ENCODE results near the gene PATJ.
"Not testable (repeated sequence)": the region's sequence is repeated elsewhere in the genome, so short reads cannot be mapped to it uniquely, and the experiment has no call there.

PATJ gene

DNA sequence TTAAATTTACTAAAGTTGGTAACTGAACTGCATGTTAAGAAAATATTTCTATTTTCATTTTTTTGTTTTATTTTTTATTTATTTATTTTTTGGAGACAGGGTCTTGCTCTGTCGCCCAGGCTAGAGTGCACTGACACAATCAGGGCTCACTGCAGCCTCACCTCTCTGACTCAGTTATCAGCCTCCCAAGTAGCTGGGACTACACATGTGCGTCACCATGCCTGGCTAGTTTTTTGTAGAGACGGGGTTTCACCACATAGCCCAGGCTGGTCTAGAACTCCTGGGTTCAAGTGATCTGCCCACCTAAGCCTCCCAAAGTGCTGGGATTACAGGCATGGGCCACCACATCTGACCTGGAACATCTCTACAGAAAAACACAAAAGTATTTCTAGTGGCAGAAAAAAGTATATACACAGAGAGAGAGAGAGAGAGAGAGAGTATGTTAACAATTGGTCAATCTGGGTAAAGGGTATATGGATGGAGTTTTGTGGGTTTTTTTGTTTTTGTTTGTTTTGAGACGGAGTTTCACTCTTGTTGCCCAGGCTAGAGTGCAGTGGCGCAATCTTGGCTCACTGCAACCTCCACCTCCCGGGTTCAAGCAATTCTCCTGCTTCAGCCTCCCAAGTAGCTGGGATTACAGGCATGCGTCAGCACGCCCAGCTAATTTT is 23.1 kb upstream of the PATJ start:
- DNase-seq; H3K27me3 ChIP-seq (replicated peaks in 2 of 5; ENCODE audit: control insufficient read depth in 4 of 5, insufficient read depth in 5 of 5, low read length in 4 of 5); POLR2A ChIA-PET; H3K27ac ChIP-seq (ENCODE audit: insufficient read depth in 1 of 2, low read depth in 1 of 2, low read length in 2 of 2, poor library complexity in 1 of 2, severe bottlenecking in 2 of 2); H3K9me3 ChIP-seq (ENCODE audit: control extremely low read depth in 1 of 5, control insufficient read depth in 4 of 5, insufficient read depth in 2 of 5, low read depth in 1 of 5, low read length in 4 of 5); CTCF ChIA-PET; H3K36me3 ChIP-seq (ENCODE audit: control insufficient read depth in 4 of 4, insufficient read depth in 4 of 4, low read length in 3 of 4); H3K4me1 ChIP-seq (ENCODE audit: control extremely low read depth in 1 of 4, control insufficient read depth in 4 of 4, insufficient read depth in 4 of 4, low read length in 3 of 4); H3K4me3 ChIP-seq (ENCODE audit: control insufficient read depth in 1 of 7, extremely low read depth in 1 of 7, insufficient read depth in 4 of 7, low read depth in 2 of 7, low read length in 6 of 7): not testable (repeated sequence)
- WGBS (ENCODE audit: insufficient coverage): 100% methylated on average over 4 of the region's 8 CpGs

DNA sequence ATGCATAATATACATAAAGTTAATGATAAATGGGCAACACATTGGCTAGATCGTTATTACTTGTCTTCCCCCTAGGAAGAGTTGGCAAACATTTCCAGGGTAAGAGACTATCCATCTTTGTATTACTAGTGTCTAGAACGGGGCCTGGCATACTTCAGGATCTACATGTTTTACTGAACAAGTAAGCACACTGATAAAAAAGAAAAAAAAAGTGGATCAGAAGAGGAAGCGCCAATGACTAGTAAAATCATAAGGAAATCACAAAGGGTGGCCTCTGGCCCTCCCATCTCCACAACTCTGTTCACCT is 17.8 kb upstream of the PATJ start:
- DNase-seq: no peak
- Histone ChIP-seq H3K9me3 (ENCODE audit: control extremely low read depth in 1 of 5, control insufficient read depth in 4 of 5, insufficient read depth in 2 of 5, low read depth in 1 of 5, low read length in 4 of 5) (no peaks in the 10 kb centered on the region), H3K27me3 (replicated peaks in 2 of 5; ENCODE audit: control insufficient read depth in 4 of 5, insufficient read depth in 5 of 5, low read length in 4 of 5) (no peaks in the 10 kb centered on the region), H3K27ac (ENCODE audit: insufficient read depth in 1 of 2, low read depth in 1 of 2, low read length in 2 of 2, poor library complexity in 1 of 2, severe bottlenecking in 2 of 2) (peak overlapping the region; percentile 96 to 97), H3K4me3 (ENCODE audit: control insufficient read depth in 1 of 7, extremely low read depth in 1 of 7, insufficient read depth in 4 of 7, low read depth in 2 of 7, low read length in 6 of 7) (peak overlapping the region; percentile 97 to 100 (median 99)), H3K36me3 (ENCODE audit: control insufficient read depth in 4 of 4, insufficient read depth in 4 of 4, low read length in 3 of 4) (peaks cover 0 to 3% (median 1%) of the 10 kb centered on the region in 4 experiments), H3K4me1 (ENCODE audit: control extremely low read depth in 1 of 4, control insufficient read depth in 4 of 4, insufficient read depth in 4 of 4, low read length in 3 of 4) (peaks cover 0 to 23% (median 12%) of the 10 kb centered on the region in 4 experiments)
- POLR2A ChIA-PET: no interaction called here
- CTCF ChIA-PET: no interaction called here
- no CpG with 5 or more reads among the region's 3 CpGs for WGBS (ENCODE audit: insufficient coverage)

DNA sequence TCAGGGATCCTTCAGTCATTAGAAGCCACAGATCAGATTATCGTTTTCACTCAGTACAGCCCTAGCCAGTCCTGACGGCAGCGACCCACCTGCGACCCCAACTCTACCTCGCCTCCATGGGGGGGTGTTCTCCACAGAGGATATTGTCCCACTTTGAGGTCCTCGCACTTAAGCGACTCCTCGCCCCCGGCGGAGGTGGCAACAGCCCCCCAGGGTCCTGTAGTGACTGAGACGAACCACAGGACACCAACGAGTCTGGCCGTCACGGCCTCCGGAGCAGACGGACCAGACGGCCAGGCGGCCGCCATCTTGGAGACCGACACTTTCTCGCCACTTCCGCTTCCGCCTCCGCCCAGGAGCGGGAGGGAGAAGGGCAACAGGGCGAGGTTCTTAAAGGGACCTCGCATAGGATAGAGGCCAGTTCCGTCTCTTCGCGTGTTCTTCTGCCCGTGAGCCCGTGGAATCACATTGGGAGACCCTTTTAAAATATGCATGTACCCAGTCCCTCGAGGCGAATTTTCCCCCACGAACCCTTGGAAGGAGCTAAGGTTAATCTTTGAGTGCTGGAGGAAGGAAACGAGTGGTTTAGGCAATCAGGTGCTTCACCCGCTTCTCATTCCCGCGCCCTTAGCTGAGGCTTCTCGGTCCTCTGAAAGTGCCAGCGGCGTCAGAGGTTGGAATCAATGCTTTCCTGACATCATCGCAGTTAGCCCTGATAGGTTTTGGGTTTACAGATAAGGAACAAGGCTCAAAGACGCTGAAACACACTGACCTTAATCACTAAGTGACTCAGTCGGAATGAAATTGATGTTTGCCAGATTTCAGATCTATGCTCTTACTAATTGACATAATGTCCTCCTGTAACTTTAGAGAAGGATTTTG is 17.2 kb upstream of the PATJ start, which contains the start of gene TM2D1:
Gene TM2D1, minus strand, starts transcription at position 329 of the 882 bp plus-strand sequence. Its CDS starts 21 bp downstream, at position 308.
- under 1% methylated on average over 34 of the region's 45 CpGs for WGBS (ENCODE audit: insufficient coverage)
- ChIA-PET CTCF (no interaction called here), POLR2A (no interaction called here)
- DNase-seq: peak; percentile 90 to 93 (median 93)
- H3K4me1 ChIP-seq (ENCODE audit: control extremely low read depth in 1 of 4, control insufficient read depth in 4 of 4, insufficient read depth in 4 of 4, low read length in 3 of 4): peaks cover 0 to 23% (median 12%) of the 10 kb centered on the region in 4 experiments
- H3K27me3 ChIP-seq (replicated peaks in 2 of 5; ENCODE audit: control insufficient read depth in 4 of 5, insufficient read depth in 5 of 5, low read length in 4 of 5): no peaks in the 10 kb centered on the region
- peaks cover 0 to 3% (median 0%) of the 10 kb centered on the region in 4 experiments for H3K36me3 ChIP-seq (ENCODE audit: control insufficient read depth in 4 of 4, insufficient read depth in 4 of 4, low read length in 3 of 4)
- H3K9me3 ChIP-seq (ENCODE audit: control extremely low read depth in 1 of 5, control insufficient read depth in 4 of 5, insufficient read depth in 2 of 5, low read depth in 1 of 5, low read length in 4 of 5): no peaks in the 10 kb centered on the region
- peak within 1 kb of the TSS; percentile 97 to 100 (median 99) for H3K4me3 ChIP-seq (ENCODE audit: control insufficient read depth in 1 of 7, extremely low read depth in 1 of 7, insufficient read depth in 4 of 7, low read depth in 2 of 7, low read length in 6 of 7)
- H3K27ac ChIP-seq (ENCODE audit: insufficient read depth in 1 of 2, low read depth in 1 of 2, low read length in 2 of 2, poor library complexity in 1 of 2, severe bottlenecking in 2 of 2): peak within 1 kb of the TSS; percentile 96 to 97

DNA sequence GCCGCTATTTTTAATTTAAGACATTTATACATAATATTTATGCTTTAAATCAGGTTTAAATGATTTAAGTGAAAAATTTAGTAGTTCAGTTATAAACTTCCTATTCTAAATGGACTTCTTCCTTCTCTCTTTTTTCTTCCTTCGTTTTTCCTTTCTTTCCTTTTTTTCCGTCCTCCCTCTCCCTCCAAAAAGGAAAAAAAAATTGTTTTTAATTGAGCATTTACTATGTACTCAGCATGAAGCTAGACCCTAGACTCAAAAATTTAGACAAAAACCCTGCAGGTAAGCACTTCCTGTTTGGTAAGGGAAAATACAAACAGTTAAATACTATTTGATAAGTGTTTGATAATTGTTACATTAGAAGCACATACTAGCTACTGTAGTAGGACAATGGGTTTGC is 14.7 kb upstream of the PATJ start:
- Histone ChIP-seq H3K36me3 (ENCODE audit: control insufficient read depth in 4 of 4, insufficient read depth in 4 of 4, low read length in 3 of 4) (no peaks in the 10 kb centered on the region), H3K9me3 (ENCODE audit: control extremely low read depth in 1 of 5, control insufficient read depth in 4 of 5, insufficient read depth in 2 of 5, low read depth in 1 of 5, low read length in 4 of 5) (no peaks in the 10 kb centered on the region), H3K27ac (ENCODE audit: insufficient read depth in 1 of 2, low read depth in 1 of 2, low read length in 2 of 2, poor library complexity in 1 of 2, severe bottlenecking in 2 of 2) (no peak overlapping the region), H3K27me3 (replicated peaks in 2 of 5; ENCODE audit: control insufficient read depth in 4 of 5, insufficient read depth in 5 of 5, low read length in 4 of 5) (no peaks in the 10 kb centered on the region), H3K4me1 (ENCODE audit: control extremely low read depth in 1 of 4, control insufficient read depth in 4 of 4, insufficient read depth in 4 of 4, low read length in 3 of 4) (peaks cover 0 to 23% (median 12%) of the 10 kb centered on the region in 4 experiments), H3K4me3 (ENCODE audit: control insufficient read depth in 1 of 7, extremely low read depth in 1 of 7, insufficient read depth in 4 of 7, low read depth in 2 of 7, low read length in 6 of 7) (no peak overlapping the region)
- no peak for DNase-seq
- ChIA-PET POLR2A (no interaction called here), CTCF (interaction anchor here (0.6 kb wide), 1 partner anchor 444 kb away, joined by 3 read pairs; no protein-coding TSS in a partner anchor)
- no CpG with 5 or more reads among the region's 3 CpGs for WGBS (ENCODE audit: insufficient coverage)

DNA sequence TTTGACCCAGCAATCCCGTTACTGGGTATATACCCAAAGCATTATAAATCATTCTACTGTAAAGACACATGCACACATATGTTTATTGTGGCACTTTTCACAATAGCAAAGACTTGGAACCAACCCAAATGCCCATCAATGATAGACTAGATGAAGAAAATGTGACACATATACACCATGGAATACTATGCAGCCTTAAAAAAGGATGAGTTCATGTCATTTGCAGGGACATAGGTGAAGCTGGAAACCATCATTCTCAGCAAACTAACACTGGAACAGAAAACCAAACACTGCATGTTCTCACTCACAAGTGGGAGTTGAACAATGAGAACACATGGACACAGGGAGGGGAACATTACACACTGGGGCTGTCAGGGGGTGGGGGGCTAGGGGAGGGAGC is 11.6 kb upstream of the PATJ start:
- H3K9me3 ChIP-seq (ENCODE audit: control extremely low read depth in 1 of 5, control insufficient read depth in 4 of 5, insufficient read depth in 2 of 5, low read depth in 1 of 5, low read length in 4 of 5); H3K36me3 ChIP-seq (ENCODE audit: control insufficient read depth in 4 of 4, insufficient read depth in 4 of 4, low read length in 3 of 4); H3K4me3 ChIP-seq (ENCODE audit: control insufficient read depth in 1 of 7, extremely low read depth in 1 of 7, insufficient read depth in 4 of 7, low read depth in 2 of 7, low read length in 6 of 7); POLR2A ChIA-PET; H3K27me3 ChIP-seq (replicated peaks in 2 of 5; ENCODE audit: control insufficient read depth in 4 of 5, insufficient read depth in 5 of 5, low read length in 4 of 5); H3K27ac ChIP-seq (ENCODE audit: insufficient read depth in 1 of 2, low read depth in 1 of 2, low read length in 2 of 2, poor library complexity in 1 of 2, severe bottlenecking in 2 of 2); CTCF ChIA-PET; DNase-seq: not testable (repeated sequence)
- peaks cover 0 to 11% (median 4%) of the 10 kb centered on the region in 4 experiments for H3K4me1 ChIP-seq (ENCODE audit: control extremely low read depth in 1 of 4, control insufficient read depth in 4 of 4, insufficient read depth in 4 of 4, low read length in 3 of 4)
- WGBS (ENCODE audit: insufficient coverage): no CpG with 5 or more reads among the region's 1 CpG

DNA sequence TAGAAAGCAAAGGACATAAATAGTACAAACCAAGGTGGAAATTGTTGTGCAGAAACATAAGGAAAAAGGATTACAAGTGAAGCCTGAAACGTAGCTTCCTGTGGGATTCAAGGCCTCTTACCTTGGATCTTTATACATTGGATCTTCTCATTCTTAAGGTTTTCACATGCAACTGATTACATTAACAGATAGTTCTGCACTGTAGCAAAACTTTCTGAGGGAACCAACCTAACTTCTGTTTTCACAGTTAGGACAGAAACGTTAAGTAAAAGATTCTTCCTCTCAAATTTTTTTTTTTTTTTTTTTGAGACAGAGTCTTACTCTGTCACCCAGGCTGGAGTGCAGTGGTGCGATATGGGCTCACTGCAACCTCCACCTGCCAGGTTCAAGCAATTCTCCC is 9.6 kb upstream of the PATJ start:
- WGBS (ENCODE audit: insufficient coverage): 58% methylated on average over 3 of the region's 3 CpGs

More for the DNA sequence above, 9.6 kb upstream of the PATJ start:
- Histone ChIP-seq H3K27me3 (replicated peaks in 2 of 5; ENCODE audit: control insufficient read depth in 4 of 5, insufficient read depth in 5 of 5, low read length in 4 of 5) (no peaks in the 10 kb centered on the region), H3K4me1 (ENCODE audit: control extremely low read depth in 1 of 4, control insufficient read depth in 4 of 4, insufficient read depth in 4 of 4, low read length in 3 of 4) (peaks cover 0 to 7% (median 4%) of the 10 kb centered on the region in 4 experiments), H3K27ac (ENCODE audit: insufficient read depth in 1 of 2, low read depth in 1 of 2, low read length in 2 of 2, poor library complexity in 1 of 2, severe bottlenecking in 2 of 2) (no peak overlapping the region), H3K36me3 (ENCODE audit: control insufficient read depth in 4 of 4, insufficient read depth in 4 of 4, low read length in 3 of 4) (no peaks in the 10 kb centered on the region), H3K9me3 (ENCODE audit: control extremely low read depth in 1 of 5, control insufficient read depth in 4 of 5, insufficient read depth in 2 of 5, low read depth in 1 of 5, low read length in 4 of 5) (no peaks in the 10 kb centered on the region), H3K4me3 (ENCODE audit: control insufficient read depth in 1 of 7, extremely low read depth in 1 of 7, insufficient read depth in 4 of 7, low read depth in 2 of 7, low read length in 6 of 7) (no peak overlapping the region)
- POLR2A ChIA-PET: no interaction called here
- CTCF ChIA-PET: no interaction called here
- no peak for DNase-seq

Data from common myeloid progenitor, CD34-positive (primary cell).